HG02571 (cell line): Measurements from ENCODE around the gene VWDE.
"Not testable (repeated sequence)": the region's sequence is repeated elsewhere in the genome, so short reads cannot be mapped to it uniquely, and the experiment has no call there.

ENCODE experiments used
- ATAC-seq: cut with Tn5 transposase; IDR thresholded peaks from one replicate; pipeline ENCODE4 v1.9.1; 2021; ENCODE audit warnings: mild to moderate bottlenecking, moderate library complexity; ENCODE audit not compliant: unreplicated experiment

The VWDE gene

DNA sequence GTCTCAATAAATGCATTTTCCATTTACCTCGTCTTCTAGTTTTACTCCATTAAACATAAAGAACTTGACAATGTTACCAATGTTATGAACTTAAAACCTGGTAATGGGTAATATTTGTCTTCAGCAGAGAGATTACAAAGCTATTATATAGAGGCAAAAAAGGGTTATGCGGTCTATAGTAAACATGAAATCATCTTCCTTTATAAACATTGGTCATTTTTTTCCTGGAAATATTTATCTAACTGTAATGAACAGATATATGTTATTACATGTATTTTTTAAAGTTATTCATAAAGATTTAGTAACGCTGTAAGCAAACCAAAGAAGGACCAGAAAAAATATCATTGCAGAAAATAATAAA, 1.3 kb downstream of the VWDE start:
- no peak for ATAC-seq

DNA sequence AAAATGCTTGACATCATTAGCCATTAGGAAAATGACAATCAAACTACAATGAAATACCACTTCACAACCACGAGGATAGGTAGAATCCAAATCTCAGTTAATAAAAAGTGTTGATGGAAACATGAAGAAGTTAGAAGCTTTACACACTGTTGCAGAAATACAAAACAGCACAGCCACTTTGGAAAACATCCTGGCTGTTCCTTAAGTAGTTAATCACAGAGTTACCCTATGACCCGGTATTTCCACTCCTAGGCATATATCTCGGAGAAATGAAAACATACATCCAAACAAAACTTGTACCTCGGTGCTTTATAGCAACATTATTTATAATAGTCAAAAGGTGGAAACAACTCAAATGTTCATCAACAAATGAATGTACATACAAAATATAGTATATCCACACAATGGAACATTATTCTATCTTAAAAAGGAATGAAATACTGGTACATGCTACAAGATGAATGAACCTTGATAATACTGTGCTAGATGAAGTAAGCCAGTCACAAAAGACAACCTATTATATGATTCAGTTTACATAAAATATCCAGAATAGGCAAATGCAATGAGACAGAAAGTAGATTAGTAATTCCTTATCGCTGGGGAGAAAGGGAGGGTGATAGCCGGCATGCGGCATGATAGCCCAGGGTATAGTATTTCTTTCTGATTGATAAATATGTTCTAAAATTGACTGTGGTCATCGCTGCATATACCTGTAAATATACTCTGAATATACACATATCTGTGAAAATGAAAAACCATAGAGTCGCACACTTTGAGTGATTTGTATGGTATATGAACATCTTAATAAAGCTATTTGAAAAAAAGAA, 1.9 kb downstream of the VWDE start:
- ATAC-seq = no peak

DNA sequence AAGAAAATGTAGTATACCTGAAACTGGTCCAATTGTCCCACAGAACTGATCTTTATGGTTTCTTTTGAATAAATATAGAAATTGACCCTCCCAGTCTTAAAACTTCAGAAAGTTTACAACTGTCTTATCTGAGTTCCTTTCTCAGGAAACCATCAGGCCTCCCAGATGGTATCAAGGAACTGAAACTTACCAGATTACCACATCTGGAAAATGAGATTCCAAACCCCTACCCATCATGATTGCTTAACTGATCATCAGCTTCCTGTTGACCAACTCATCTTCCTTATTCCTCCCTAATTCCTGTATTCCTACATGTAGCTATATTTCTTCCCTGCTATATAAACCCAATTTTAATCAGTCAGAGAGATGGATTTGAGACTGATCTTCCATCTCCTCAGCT, 5.5 kb downstream of the VWDE start:
- no peak for ATAC-seq

GRCh38 chr7:12397671-12398070, 6.0 kb downstream of the VWDE start:
- no peak for ATAC-seq

DNA sequence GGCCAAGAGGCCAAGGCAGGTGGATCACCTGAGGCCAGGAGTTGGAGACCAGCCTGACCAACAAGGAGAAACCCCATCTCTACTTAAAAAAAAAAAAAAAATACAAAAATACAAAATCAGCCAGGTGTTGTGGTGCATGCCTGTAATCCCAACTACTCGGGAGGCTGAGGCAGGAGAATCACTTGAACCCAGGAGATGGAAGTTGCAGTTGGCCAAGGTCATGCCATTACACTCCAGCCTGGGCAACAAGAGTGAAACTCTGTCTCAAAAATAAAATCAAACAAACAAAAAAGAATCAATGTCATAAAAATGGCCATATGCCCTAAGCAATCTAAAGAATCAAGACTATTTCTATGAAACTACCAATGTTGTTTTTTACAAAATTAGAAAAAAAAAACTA, 7.0 kb downstream of the VWDE start:
- ATAC-seq = not testable (repeated sequence)

DNA sequence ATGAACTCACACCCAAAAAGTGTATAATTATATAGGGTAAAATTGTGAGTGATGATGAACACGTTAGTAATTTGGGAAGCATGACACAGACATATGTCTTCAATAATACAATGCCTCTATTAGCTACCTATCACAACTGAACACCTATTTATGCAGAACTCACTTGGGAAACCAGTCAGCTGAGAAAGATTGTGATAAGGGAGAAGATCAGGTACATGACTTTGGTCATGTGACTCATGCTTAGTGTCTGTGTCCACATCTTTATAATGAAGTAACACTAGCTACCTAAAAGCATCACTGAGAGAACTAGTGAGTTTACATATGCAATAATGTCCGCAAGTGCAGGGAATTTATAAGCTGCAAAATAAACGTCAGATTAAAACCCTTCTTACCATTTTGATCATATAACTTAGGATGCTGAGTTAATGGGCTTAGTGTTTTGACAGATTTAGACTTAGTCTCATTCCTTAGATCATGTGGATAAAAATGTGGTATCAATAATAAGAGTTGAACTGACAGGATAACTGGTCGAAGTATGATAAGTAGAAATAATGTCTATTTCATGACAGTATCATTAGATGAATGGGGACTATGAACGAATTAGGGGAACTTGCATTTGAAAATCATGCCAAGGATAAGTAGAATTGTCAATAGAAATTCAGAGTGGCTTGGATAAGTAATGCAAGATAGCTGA, 11.6 kb downstream of the VWDE start:
- ATAC-seq = no peak

- ATAC-seq = peak; percentile 96
Measured at GRCh38 chr7:12389089-12389700, 14.5 kb downstream of the VWDE start.

- ATAC-seq = no peak
Measured at GRCh38 chr7:12386313-12386740, 17.3 kb downstream of the VWDE start.

GRCh38 chr7:12385364-12385786, 18.3 kb downstream of the VWDE start:
- no peak for ATAC-seq

DNA sequence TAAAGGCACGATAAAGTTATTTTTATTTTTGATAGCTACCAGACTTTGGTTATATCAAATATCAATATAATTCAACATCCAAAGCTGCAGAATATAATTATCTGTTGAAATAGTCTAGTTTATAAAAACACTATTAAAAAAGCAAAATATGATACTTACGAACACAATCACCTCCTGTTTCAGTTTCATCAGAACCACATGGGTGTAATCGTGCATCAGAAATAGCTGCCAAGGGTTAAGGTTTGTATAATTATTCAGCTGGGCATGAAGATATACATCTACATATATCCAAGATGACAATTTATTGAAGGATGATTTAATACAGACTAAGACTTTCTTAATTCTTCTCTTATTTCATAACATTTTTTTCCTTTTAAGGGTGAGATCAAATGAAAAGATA, 20.3 kb downstream of the VWDE start:
- ATAC-seq = no peak

DNA sequence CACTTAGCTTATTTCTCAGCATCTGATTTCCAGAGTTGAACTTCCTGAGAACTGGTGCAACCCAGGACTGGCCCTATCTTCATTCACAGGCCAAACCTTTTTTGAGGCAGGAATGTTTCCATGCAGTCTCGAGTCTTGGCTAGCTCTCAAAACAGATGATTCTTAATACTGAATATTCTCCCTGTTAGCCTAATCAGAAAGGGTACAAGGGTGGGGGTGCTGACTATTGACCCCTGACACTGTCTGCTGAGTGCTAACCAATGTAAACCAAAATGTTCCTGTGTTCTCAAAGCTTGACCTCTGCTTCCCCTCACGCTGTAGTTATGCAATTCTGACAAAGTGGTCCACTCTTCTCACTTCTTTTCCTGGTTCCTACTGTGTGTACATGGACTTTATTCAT, 25.3 kb downstream of the VWDE start:
- no peak for ATAC-seq

DNA sequence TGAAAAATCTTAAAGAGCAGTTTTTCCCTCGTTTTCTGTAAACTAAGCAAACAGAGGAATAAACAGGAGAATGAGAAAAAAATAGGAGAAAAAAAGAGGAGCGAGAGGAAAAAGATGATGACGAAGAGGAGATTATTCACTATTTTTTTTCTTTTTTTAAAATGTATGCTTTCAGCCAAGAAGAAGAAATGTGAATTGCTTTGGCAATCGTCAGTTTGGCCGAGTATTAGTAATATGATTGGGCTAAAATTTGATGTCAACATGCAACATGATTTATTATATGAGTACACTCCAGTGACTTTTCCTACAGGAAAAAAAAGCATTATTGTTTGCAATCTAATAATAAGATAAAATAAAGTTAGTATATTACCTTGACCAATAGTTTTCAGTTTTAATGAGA, 26.3 kb downstream of the VWDE start:
- ATAC-seq = no peak

- no peak for ATAC-seq
Measured at GRCh38 chr7:12373580-12374263, 29.9 kb downstream of the VWDE start.

DNA sequence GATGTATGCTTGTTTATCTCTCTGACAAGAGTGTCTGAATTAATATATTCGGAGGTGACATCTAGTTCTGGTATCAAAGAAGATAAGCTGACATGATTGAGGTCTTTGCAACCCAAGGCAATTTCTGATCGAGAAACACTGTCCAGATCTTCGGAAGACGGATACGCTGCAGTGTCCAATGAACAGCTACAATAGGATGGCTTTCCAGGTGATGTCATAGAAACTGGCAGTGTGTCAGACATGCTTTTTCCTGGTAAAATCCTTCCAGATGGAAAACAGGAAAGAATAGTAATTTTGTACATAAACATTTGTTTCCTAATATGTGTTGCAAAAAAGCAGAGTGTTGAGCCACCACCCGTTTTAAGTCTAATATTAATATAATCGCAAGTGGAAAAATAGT, 33.4 kb downstream of the VWDE start:
- no peak for ATAC-seq

- ATAC-seq = no peak
Measured at GRCh38 chr7:12369756-12370155, 33.9 kb downstream of the VWDE start.

- no peak for ATAC-seq
Measured at GRCh38 chr7:12369072-12369471, 34.6 kb downstream of the VWDE start.

- ATAC-seq = no peak
Measured at GRCh38 chr7:12360948-12361347, 42.7 kb downstream of the VWDE start.

DNA sequence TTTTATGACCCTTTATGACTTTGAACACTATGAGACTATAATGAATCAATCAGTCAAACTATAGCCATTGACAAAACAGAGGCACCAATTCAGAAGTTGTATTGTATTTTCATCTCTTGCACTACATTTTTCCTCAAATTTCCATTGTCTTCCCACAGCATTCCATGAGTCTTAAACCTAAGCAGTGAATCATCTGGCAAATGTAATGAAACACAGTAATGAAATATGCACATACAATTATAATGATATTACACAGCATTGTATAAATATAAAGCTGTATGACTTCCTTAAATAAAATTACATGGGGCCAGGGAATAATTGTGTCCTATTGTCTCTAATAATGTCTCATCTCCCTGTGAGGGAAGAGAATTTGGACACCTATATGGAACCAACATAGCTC, 45.0 kb downstream of the VWDE start:
- no peak for ATAC-seq

- ATAC-seq = peak; percentile 94
Measured at GRCh38 chr7:12357508-12357907, 46.2 kb downstream of the VWDE start.

DNA sequence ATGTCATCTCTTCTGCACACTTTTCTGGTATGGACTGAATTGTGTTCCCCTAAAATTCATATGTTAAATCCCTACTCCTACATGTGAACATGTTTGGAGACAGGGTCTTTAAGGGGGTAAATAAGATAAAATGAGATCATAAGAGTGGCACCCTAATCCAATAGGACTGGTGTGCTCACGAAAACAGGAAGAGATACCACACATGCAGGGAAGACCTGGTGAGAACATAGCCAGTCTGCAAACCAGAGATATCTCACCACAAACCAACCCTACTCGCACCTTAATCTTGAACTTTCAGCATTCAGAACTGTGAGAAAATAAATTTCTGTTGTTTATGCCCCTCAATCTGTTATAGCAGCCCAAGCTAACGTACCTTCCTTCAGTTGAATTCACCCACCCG, 51.8 kb downstream of the VWDE start:
- no peak for ATAC-seq

- no peak for ATAC-seq
Measured at GRCh38 chr7:12350971-12351370, 52.7 kb downstream of the VWDE start.
